ENCODE results near the gene SLC39A7. TPM values are rescaled to one million over a fixed set of nuclear protein-coding genes. Genes with fewer than 3 reads are reported as not detected.

SLC39A7 gene
- total RNA-seq, 6 experiments from 2014 or later = 215 to 240 (median 225) TPM

GRCh38 chr6:33236328-33236727 lies 35.7 kb downstream of the SLC39A7 start:
- H3K27me3 Mint-ChIP-seq (ENCODE audit: insufficient read depth) = peaks cover 45% of the 10 kb centered on the region
- H3K4me3 Mint-ChIP-seq = no peak overlapping the region
- H3K4me1 Mint-ChIP-seq (ENCODE audit: low read depth) = no peaks in the 10 kb centered on the region
- H3K36me3 Mint-ChIP-seq (ENCODE audit: low read depth) = no peaks in the 10 kb centered on the region
- no peak for TF ChIP-seq CTCF (IDR thresholded peaks at IDR 0.05)
- H3K27ac Mint-ChIP-seq = no peak overlapping the region
- no peaks in the 10 kb centered on the region for H3K9me3 Mint-ChIP-seq
- DNase-seq = no peak

GRCh38 chr6:33236852-33237251 lies 36.2 kb downstream of the SLC39A7 start:
- TF ChIP-seq CTCF (IDR thresholded peaks at IDR 0.05) = no peak
- no peak overlapping the region for H3K4me3 Mint-ChIP-seq
- H3K9me3 Mint-ChIP-seq = no peaks in the 10 kb centered on the region
- DNase-seq = no peak
- H3K4me1 Mint-ChIP-seq (ENCODE audit: low read depth) = 0 out of 2 replicates have a peak, but pooled peaks cover 3% of the 10 kb centered on the region
- peaks cover 41% of the 10 kb centered on the region for H3K27me3 Mint-ChIP-seq (ENCODE audit: insufficient read depth)
- no peak overlapping the region for H3K27ac Mint-ChIP-seq
- H3K36me3 Mint-ChIP-seq (ENCODE audit: low read depth) = no peaks in the 10 kb centered on the region

GRCh38 chr6:33237741-33238140 lies 37.1 kb downstream of the SLC39A7 start:
- Mint-ChIP-seq H3K27ac (no peak overlapping the region), H3K27me3 (ENCODE audit: insufficient read depth) (peaks cover 45% of the 10 kb centered on the region), H3K36me3 (ENCODE audit: low read depth) (no peaks in the 10 kb centered on the region), H3K4me3 (no peak overlapping the region), H3K4me1 (ENCODE audit: low read depth) (0 out of 2 replicates have a peak, but pooled peaks cover 6% of the 10 kb centered on the region), H3K9me3 (no peaks in the 10 kb centered on the region)
- TF ChIP-seq CTCF (IDR thresholded peaks at IDR 0.05) = no peak
- no peak for DNase-seq

GRCh38 chr6:33241968-33242367 lies 41.3 kb downstream of the SLC39A7 start:
- Mint-ChIP-seq H3K27ac (no peak overlapping the region), H3K27me3 (ENCODE audit: insufficient read depth) (peaks cover 21% of the 10 kb centered on the region), H3K4me3 (no peak overlapping the region), H3K4me1 (ENCODE audit: low read depth) (peaks cover 11% of the 10 kb centered on the region), H3K9me3 (no peaks in the 10 kb centered on the region), H3K36me3 (ENCODE audit: low read depth) (no peaks in the 10 kb centered on the region)
- no peak for TF ChIP-seq CTCF (IDR thresholded peaks at IDR 0.05)
- DNase-seq = no peak

- no peaks in the 10 kb centered on the region for H3K9me3 Mint-ChIP-seq
- peaks cover 12% of the 10 kb centered on the region for H3K27me3 Mint-ChIP-seq (ENCODE audit: insufficient read depth)
- no peak for TF ChIP-seq CTCF (IDR thresholded peaks at IDR 0.05)
- H3K36me3 Mint-ChIP-seq (ENCODE audit: low read depth) = no peaks in the 10 kb centered on the region
- H3K4me1 Mint-ChIP-seq (ENCODE audit: low read depth) = peaks cover 23% of the 10 kb centered on the region
- H3K4me3 Mint-ChIP-seq = no peak overlapping the region
- DNase-seq = no peak
- H3K27ac Mint-ChIP-seq = no peak overlapping the region
These were observed 42.8 kb downstream of the SLC39A7 start for GRCh38 chr6:33243476-33243875.

Measured in HFFc6 (cell line).